Activated T-helper 1 cell treated with Interleukin-2 at 50 U/mL for 16 hours (primary cell): ENCODE data around the gene SEC14L2.
A peak's percentile ranks its signal among the peaks of the same experiment; 100 is the strongest.

Experiments
- DNase-seq: peaks from one replicate; pipeline ENCODE4 v3.0.0-alpha.2; 2020; ENCODE audit warnings: low read depth

Gene SEC14L2

GRCh38 chr22:30396871-30397655 is at the start of gene SEC14L2:
Gene SEC14L2 (plus strand): TSS chr22:30397018. CDS start chr22:30397117, 99 bp downstream.
- peak; percentile 38 for DNase-seq

DNA sequence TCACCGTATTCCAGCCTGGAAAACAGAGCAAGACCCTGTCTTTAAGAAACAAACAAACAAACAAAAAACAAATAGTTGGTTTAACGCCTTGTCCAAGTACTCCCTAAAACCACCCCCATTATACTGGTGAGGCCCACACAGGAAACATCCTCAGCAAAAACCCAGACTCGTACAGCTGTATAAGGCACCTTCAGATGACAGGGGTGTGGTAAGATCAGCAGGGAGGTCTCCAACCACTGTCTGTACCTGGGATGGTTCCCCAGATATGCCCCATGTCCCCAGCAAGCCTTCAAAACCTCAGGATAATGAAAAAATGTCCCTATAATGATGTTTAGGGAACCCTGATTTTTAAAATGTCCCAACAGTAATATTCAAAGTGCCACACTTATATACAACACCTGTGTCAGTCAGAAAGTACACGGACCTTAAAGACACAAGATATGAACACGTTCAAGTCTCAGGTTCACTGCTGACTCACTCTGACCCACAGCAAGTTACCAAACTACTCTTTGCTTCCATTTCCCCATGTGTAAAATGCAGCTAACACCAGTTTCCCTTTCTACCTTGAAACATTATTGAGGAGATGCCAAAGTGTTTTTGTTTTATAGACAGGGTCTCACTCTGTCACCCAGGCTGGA is 49.4 kb upstream of the SEC14L2 start:
- DNase-seq, result no peak

DNA sequence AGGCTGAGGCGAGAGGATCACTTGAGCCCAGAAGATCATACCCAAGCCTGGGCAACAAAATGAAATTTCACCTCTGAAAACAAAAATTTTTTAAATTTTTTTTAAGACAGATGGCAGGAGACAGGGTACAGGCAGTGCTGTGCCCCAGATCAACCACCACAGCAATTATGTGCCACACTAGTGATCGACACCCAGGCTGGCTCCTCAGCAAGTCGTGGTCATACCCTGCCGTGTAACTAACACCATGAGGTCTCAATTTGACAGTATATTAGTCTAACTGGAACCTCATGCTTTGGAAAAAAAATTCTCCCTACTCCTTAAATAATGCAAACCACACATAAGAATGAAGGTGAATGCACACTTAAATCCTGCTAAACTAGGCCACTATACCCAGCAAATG is 48.4 kb upstream of the SEC14L2 start:
- no peak for DNase-seq

DNA sequence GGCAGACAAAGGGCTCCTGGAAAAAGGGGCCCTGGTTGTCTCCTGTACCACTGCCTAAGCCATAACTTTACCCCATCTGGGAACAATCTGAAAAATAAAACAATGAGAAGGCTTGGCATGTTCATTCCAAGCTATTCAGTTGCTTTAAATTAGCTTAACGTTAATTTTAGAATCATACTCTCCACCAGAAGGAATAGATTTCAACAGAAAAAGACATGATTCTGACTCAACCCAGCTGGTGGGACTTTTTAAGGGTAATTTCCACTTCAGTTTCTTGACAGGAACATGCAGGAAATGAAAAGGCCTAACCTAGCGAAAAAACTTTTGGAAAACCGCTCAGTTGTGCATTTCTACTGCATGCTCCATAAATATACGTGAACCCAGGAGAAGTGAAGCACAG is 48.0 kb upstream of the SEC14L2 start:
- no peak for DNase-seq

- no peak for DNase-seq
These were observed 45.6 kb upstream of the SEC14L2 start for GRCh38 chr22:30351226-30351625.

DNA sequence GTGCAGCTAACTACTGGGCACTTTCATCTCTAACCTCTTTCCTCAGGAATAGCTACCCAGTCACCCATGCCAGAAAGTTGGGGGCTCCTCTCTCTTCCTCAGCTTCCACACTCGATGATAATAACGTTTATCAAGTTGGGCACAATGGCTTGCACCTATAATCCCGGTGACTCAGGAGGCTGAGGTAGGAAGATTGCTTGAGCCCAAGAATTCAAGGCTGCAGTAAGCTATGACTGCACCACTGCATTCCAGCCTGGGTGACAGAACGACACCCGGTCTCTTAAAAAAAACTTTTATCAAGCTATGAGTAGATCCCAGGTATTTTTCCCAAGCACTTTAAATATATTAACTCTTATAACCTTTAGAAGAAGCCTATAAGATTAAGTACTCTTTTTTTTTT is 42.2 kb upstream of the SEC14L2 start:
- DNase-seq, result no peak

DNA sequence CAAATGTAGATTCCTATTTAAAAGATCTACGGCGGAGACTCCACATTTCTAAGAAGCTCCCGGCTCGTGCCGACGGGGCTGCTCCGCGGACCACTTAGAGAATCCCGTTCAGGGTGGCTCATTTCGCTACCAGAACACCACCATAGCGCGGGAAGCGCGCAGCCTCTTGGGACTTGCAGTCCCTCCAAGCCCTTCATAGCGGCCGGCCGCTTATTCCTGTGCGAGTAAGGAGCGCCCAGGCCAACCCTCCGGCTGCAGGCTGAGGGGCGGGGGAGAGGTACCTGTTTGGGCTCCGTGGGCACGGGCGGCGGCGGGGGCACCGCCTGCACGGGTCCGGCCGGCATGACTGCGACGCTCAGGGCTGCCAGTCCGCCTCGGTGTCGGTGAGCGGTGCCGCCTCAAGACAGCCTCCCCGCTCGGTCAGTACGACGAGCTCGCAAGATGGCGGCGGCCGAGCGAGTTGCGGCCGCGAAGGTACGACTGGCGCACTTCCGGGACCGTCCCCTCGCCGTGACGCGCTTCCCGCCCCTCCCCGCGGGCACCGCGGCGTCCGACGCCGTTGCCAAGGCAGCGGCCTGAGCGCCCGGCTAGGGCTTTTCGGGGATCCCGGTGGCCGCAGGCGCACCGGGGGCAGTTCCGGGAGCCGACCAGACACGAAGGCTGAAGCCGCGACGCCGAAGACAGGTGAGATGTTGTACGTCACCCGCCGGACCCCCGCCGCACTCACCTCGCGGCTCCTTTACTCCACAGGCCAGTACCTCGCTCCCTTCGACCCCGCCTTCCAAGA is 40.2 kb upstream of the SEC14L2 start, which contains the start of the genes CCDC157 and SF3A1:
TSS of gene CCDC157 (plus strand) at position 559 of the 787 bp plus-strand sequence. CDS start 8,994 bp downstream, outside the sequence.
TSS of gene SF3A1 (minus strand) at position 446 of the 787 bp plus-strand sequence. CDS start at position 344, 102 bp downstream.
- peak; percentile 81 for DNase-seq

- DNase-seq, result no peak
These were observed 39.6 kb upstream of the SEC14L2 start for GRCh38 chr22:30357236-30357570.

- no peak for DNase-seq
These were observed 39.1 kb upstream of the SEC14L2 start for GRCh38 chr22:30357650-30358215.

- DNase-seq, result no peak
These were observed 38.3 kb upstream of the SEC14L2 start for GRCh38 chr22:30358541-30358940.

GRCh38 chr22:30361916-30362650 is 34.7 kb upstream of the SEC14L2 start:
- no peak for DNase-seq

- no peak for DNase-seq
These were observed 34.1 kb upstream of the SEC14L2 start for GRCh38 chr22:30362651-30363281.

DNA sequence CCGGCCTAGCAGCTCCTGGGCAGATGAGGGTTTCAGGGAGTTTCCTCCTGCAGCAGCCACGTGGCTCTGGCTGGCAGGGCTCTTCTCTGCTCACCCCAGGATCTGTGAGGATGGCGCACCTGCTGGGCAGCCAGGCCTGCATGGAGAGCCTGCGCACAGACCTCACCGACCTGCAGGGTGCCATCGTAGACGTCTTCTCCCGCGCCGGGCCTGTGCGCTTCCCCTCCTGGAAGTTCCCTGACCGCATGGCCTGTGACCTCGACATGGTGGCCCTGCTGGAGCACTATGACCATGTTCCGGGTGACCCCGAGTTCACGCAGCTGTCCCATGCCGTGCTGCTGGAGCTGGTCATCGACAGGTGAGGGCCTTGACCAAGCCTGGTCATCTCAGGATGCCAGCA is 30.9 kb upstream of the SEC14L2 start:
- DNase-seq, result no peak

DNA sequence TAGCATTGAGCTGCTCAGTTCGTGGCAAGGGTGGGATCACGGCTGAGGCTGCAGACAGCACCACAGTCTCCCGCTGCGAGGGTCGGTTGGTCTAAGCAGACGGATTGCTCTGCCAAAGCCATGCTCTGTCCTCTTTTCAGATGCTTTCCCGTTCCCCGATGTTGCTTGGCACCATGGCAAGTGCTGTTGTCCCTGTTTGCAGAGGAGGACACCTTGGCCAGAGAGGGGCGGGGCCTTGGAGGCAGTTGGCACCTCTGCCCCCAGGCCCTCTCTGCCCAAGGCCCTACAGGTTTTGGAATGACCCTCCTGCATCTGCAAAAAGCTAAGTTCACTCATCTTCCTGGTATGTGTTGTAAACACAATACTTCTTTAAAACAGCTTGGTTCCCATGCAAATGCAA is 28.4 kb upstream of the SEC14L2 start:
- no peak for DNase-seq

DNA sequence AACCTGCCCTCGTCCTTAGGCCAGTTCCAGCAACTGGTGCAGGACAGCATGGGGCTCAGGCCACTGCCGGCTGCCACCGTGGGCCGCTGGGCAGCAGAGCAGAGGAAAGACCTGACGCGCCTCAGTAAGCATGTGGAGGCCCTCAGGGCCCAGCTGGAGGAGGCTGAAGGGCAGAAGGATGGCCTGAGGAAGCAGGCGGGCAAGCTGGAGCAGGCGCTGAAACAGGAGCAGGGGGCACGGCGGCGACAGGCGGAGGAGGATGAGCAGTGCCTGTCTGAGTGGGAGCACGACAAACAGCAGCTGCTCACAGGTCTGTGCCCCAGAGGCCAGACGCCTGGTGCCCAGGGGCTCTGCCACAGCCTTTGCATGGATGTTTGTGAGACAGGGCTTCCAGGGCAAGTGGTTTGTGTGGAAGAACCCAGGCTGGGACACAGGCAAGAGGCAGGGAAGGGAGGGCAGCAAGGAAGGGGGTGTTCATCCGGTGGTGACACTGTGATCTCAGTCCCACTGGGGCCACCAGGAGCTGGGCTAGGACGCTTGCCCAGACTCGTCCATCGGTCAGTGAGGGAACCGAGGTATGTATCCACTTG is 26.1 kb upstream of the SEC14L2 start:
- no peak for DNase-seq

DNA sequence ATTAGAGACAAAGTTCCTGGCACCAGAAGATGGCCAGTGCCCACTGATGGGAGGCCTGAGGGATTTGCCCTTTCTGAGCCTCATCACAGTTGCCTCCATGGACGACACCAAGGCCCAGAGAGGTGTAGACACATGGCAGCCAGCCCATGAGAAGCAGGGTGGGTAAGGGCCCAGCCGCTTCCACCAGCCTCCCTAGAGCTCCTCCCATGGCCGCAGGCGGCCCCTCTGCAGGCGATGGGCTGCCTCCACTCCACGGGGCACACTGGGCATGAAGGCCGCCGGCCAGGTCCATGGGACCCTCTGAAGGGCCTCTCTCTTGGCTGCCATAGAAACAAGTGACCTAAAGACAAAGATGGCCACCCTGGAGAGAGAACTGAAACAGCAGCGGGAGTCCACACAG is 25.5 kb upstream of the SEC14L2 start:
- no peak for DNase-seq

DNA sequence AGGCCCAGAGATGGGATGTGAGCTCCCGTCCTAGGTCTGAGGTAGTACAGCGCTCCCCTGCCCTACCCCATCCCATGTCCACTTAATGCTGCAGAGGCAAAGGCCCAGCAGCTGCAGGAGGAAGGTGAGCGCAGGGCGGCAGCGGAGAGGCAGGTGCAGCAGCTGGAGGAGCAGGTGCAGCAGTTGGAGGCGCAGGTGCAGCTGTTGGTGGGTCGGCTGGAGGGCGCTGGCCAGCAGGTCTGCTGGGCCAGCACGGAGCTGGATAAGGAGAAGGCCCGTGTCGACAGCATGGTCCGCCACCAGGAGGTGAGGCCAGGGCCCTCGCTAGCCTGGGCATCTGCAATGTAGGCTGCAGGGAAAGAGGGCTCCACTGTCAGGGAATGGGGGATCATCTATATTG is 24.8 kb upstream of the SEC14L2 start:
- DNase-seq, result no peak

GRCh38 chr22:30372915-30373314 is 23.9 kb upstream of the SEC14L2 start:
- DNase-seq, result no peak

- DNase-seq, result no peak
These were observed 23.2 kb upstream of the SEC14L2 start for GRCh38 chr22:30373331-30374325.
